Heart left ventricle (tissue), 16 donors: ENCODE data around the gene AJUBA. TPM values are rescaled to one million over a fixed set of nuclear protein-coding genes. Genes with fewer than 3 reads are reported as not detected.
"Not testable (repeated sequence)": the region's sequence is repeated elsewhere in the genome, so short reads cannot be mapped to it uniquely, and the experiment has no call there.

Experiments
- ATAC-seq, 4 donors: fragments of 200-7000 bp; cut with Tn5 transposase; one replicate each; pipeline ENCODE4 v1.9.1; 2020 to 2022; ENCODE audit warnings: moderate library complexity in 4 of 4, mild to moderate bottlenecking in 3 of 4, moderate number of reproducible peaks in 1 of 4
- DNase-seq, 5 donors: peaks; one replicate each; pipeline ENCODE4 v3.0.0-alpha.2; 2020
- H3K27ac ChIP-seq, 12 donors: fragments of 200-600 bp; sonication (generic) in 4 of 12; one replicate each; pipeline versions ENCODE4 v1.5.0 to v1.8.0; 2016 to 2022; ENCODE audit warnings: mild to moderate bottlenecking in 2 of 12
- H3K27me3 ChIP-seq, 9 donors: fragments of 200-600 bp; sonication (generic) in 2 of 9; one replicate each; pipeline versions ENCODE4 v1.5.1 to v1.8.0; 2016 to 2022; ENCODE audit warnings: mild to moderate bottlenecking in 3 of 9
- H3K36me3 ChIP-seq, 9 donors: fragments of 200-600 bp; sonication (generic) in 2 of 9; one replicate each; pipeline versions ENCODE4 v1.5.0 to v1.8.0; 2018 to 2022; ENCODE audit warnings: mild to moderate bottlenecking in 2 of 9
- H3K4me1 ChIP-seq, 12 donors: fragments of 200-600 bp; sonication (generic) in 4 of 12; one replicate each; pipeline versions ENCODE4 v1.5.0 to v1.8.0; 2016 to 2022; ENCODE audit warnings: mild to moderate bottlenecking in 3 of 12
- H3K4me3 ChIP-seq, 12 donors: fragments of 200-600 bp; sonication (generic) in 4 of 12; one replicate each; pipeline versions ENCODE4 v1.5.0 to v1.8.0; 2017 to 2022; ENCODE audit warnings: mild to moderate bottlenecking in 9 of 12, moderate library complexity in 4 of 12
- H3K9me3 ChIP-seq, 12 donors: fragments of 200-600 bp; sonication (generic) in 4 of 12; one replicate each; pipeline versions ENCODE4 v1.5.0 to v1.8.0; 2016 to 2022; ENCODE audit warnings: mild to moderate bottlenecking in 1 of 12
- CTCF ChIP-seq, 12 donors: fragments of 200-600 bp; sonication (generic) in 4 of 12; IDR thresholded peaks; one replicate each; pipeline versions ENCODE4 v1.5.0 to v1.8.0; 2018 to 2022; ENCODE audit warnings: antibody characterized with exemption in 12 of 12, mild to moderate bottlenecking in 5 of 12
- POLR2A ChIP-seq, 2 donors: fragments of 450-650 bp; IDR thresholded peaks; one replicate each; pipeline ENCODE4 v1.6.1; 2017; ENCODE audit warnings: antibody characterized with exemption in 2 of 2, mild to moderate bottlenecking in 2 of 2, moderate library complexity in 2 of 2
- WGBS, 4 donors: extraction: QIAGEN DNeasy Blood & Tissue Kit in 2 of 4; methylation state at CpG; one replicate each; pipeline versions ENCODE4 v1.1.5 to v1.1.7; 2013 to 2018; 5-methylcytosine and 5-hydroxymethylcytosine counted together
- intact Hi-C, 10 donors: fragments of 100-400 bp; cut with DNase I; formaldehyde crosslinking; loops; one replicate each; pipeline versions ENCODE4 v1.11.1 to v1.14.2; 2022
- polyA plus RNA-seq, 2 donors: library from polyadenylated mRNA; stranded (reverse); fragments of 200-250 nt; gene quantifications; one replicate each; pipeline ENCODE4 v1.2.3, GENCODE V29; 2013
- total RNA-seq, 9 donors: library from RNA; depleted of rRNA in 2 of 9; stranded (reverse); fragments of >200 nt in 2 of 9; fragmentation: NEBNext Ultra II Directional in 3 of 9; extraction: Animal tissue kit (Norgen Biotek cat#: 25700) in 3 of 9; gene quantifications; one replicate each; pipeline versions ENCODE4 v1.1.0 to v1.2.4, GENCODE V29; 2016 to 2023
- donor health status: ischemic (EF 13 %, LVEDD 7.1; RV severe dilation, severe dysfunction).
- donor health status: healthy with polysubstance abuse.
- donor health status: DM: no; HTN: yes; CAD: no.
- donor health status: DM: no; HTN: no; CAD: no.
- donor health status: ischemic (EF 25% LVEDD 6.9; RV normal size, moderate dysfunction).
- donor health status: ischemic (EF 25% LVEDD 5.7; RV mildly dilated, moderate dysfunction).
- donor health status: healthy.
- donor health status: DM: yes; HTN: yes; CAD: no.
- donor health status: ischemic (EF 35%, LVEDD 5.7; RV mildly dilated, moderate dysfunction).
- donor health status: nonischemic (EF 11% LVEDD 7.7; RV severe dilation, severe dysfunction).
- donor health status: DM: yes; HTN: yes; CAD: no.
- donor health status: PGD.
- donor health status: ischemic (EF 29% LVEDD 5.4; RV normal size, mild dysfunction).
- donor health status: nonischemic (EF 23%, LVEDD 6.1; RV moderate dilation, normal function).

The AJUBA gene
- total and polyA plus RNA-seq, 11 donors, result 5.6 to 18.0 (median 9.9) TPM

GRCh38 chr14:22962061-22962676, 20.2 kb downstream of the AJUBA start:
- 91 to 95% (median 94%) methylated on average over 6 of the region's 6 CpGs for WGBS, 4 donors
- no peaks in the 10 kb centered on the region for H3K9me3 ChIP-seq
- DNase-seq (no peak), ATAC-seq (no peak)
- no peak overlapping the region for H3K27ac ChIP-seq
- intact Hi-C loops, result no loop called here
- no peak overlapping the region for H3K4me3 ChIP-seq
- no peaks in the 10 kb centered on the region for H3K27me3 ChIP-seq
- peaks cover 0 to 6% (median 0%) of the 10 kb centered on the region in 12 donors for H3K4me1 ChIP-seq
- TF ChIP-seq CTCF (IDR thresholded peaks at IDR 0.05), result no peak
- no peak for TF ChIP-seq POLR2A (IDR thresholded peaks at IDR 0.05)
- H3K36me3 ChIP-seq, result no peaks in the 10 kb centered on the region

GRCh38 chr14:22955702-22956569, 26.4 kb downstream of the AJUBA start:
- ATAC-seq (no peak), DNase-seq (no peak)
- WGBS, 4 donors, result 25 to 27% (median 25%) methylated on average over 19 of the region's 19 CpGs
- Histone ChIP-seq H3K27me3 (no peaks in the 10 kb centered on the region), H3K27ac (peak overlapping the region; percentile 75 to 98 (median 95)), H3K9me3 (no peaks in the 10 kb centered on the region), H3K36me3 (peaks cover 0 to 35% (median 25%) of the 10 kb centered on the region in 9 donors), H3K4me1 (peaks cover 0 to 20% (median 8%) of the 10 kb centered on the region in 12 donors), H3K4me3 (peak overlapping the region; percentile 53 to 87 (median 78))
- TF ChIP-seq CTCF (IDR thresholded peaks at IDR 0.05), result no peak
- TF ChIP-seq POLR2A (IDR thresholded peaks at IDR 0.05), result no peak
- intact Hi-C loops, result no loop called here

GRCh38 chr14:22952418-22952817, 29.9 kb downstream of the AJUBA start:
- H3K36me3 ChIP-seq, result peaks cover 0 to 70% (median 58%) of the 10 kb centered on the region in 9 donors
- TF ChIP-seq CTCF (IDR thresholded peaks at IDR 0.05) (no peak), POLR2A (IDR thresholded peaks at IDR 0.05) (no peak)
- WGBS, 4 donors, result 93 to 100% (median 95%) methylated on average over 1 of the region's 1 CpG
- H3K4me3 ChIP-seq, result no peak overlapping the region
- no peaks in the 10 kb centered on the region for H3K9me3 ChIP-seq
- H3K27ac ChIP-seq, result no peak overlapping the region
- ATAC-seq, result no peak
- no peak for DNase-seq
- intact Hi-C loops, result no loop called here
- peaks cover 0 to 17% (median 8%) of the 10 kb centered on the region in 12 donors for H3K4me1 ChIP-seq
- H3K27me3 ChIP-seq, result no peaks in the 10 kb centered on the region

GRCh38 chr14:22951795-22952194, 30.6 kb downstream of the AJUBA start:
- H3K27ac ChIP-seq, ATAC-seq, H3K27me3 ChIP-seq, intact Hi-C loops, H3K9me3 ChIP-seq, H3K4me3 ChIP-seq: not testable (repeated sequence)
- DNase-seq, result peak in 1 of 5 donors; percentile 28
- WGBS, 4 donors, result 89 to 94% (median 90%) methylated on average over 8 of the region's 8 CpGs
- Histone ChIP-seq H3K4me1 (peaks cover 0 to 13% (median 7%) of the 10 kb centered on the region in 12 donors), H3K36me3 (peaks cover 0 to 76% (median 63%) of the 10 kb centered on the region in 9 donors)
